GM19468 (cell line): Measurements from ENCODE around the gene CACNG6.
"Not testable (repeated sequence)": the region's sequence is repeated elsewhere in the genome, so short reads cannot be mapped to it uniquely, and the experiment has no call there.

ENCODE experiments used
- ATAC-seq: cut with Tn5 transposase; IDR thresholded peaks from one replicate; pipeline ENCODE4 v1.9.1; 2021; ENCODE audit warnings: mild to moderate bottlenecking, moderate library complexity, moderate number of reproducible peaks; ENCODE audit not compliant: unreplicated experiment; ENCODE audit errors: extremely low read depth

CACNG6 gene

DNA sequence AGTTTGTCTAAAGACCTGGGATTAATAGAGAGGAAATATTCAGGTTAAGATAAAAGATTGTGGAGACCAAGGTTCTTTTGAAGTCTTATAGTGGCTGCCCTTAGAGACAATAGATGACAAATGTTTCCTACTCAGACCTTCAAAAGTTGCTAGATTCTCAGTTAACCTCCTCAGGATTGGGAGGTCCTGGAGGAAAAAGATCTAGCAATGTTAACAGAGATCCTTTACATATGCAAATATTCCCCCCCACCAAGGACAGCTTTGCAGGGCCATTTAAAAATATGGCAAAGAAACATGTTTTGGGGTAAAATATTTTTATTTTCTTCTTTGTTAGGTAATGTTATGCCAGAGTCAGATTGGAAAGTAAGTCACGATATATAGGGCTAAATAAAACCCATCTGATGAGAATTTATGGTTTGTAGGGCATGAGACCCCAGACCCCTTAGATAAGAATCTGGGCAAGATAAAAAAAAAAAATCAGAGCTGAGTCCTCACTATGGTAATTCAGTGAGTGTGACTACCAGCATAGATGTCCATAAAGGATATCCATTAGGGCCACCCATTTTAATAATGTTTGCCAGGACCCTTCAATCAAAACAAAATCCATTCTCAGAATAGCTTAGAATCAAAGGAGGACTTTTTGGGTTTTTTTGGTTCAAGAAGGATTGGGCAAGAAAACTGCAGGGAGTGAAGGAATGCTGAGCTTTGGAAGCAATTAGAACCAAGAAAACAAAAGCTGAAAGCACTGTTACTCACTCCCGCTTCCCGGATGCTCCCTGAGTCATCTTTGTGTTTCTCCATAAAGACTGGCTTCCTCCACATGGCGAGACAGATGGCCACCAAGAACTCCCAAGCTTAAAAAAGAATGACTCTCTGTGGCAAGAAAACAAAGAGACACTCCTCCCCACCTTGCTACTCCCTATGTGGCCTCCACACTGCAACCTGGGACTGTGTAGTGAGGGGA lies 44.1 kb downstream of the CACNG6 start:
- ATAC-seq, result no peak

GRCh38 chr19:54036542-54036941 lies 45.1 kb downstream of the CACNG6 start:
- ATAC-seq, result not testable (repeated sequence)

- no peak for ATAC-seq
Measured at GRCh38 chr19:54040003-54040402, 48.6 kb downstream of the CACNG6 start.

GRCh38 chr19:54041969-54042606 lies 50.7 kb downstream of the CACNG6 start:
- no peak for ATAC-seq

GRCh38 chr19:54042989-54043388 lies 51.6 kb downstream of the CACNG6 start:
- no peak for ATAC-seq

- no peak for ATAC-seq
Measured at GRCh38 chr19:54045771-54046170, 54.3 kb downstream of the CACNG6 start.

- ATAC-seq, result no peak
Measured at GRCh38 chr19:54047616-54048015, 56.2 kb downstream of the CACNG6 start.
